GM20431 (cell line): ENCODE data around the gene RCN1.
"Not testable (repeated sequence)": the region's sequence is repeated elsewhere in the genome, so short reads cannot be mapped to it uniquely, and the experiment has no call there.

ENCODE experiments used
- in situ Hi-C: fragments of 300-500 bp; cut with MseI, MboI; formaldehyde crosslinking; loops from one replicate; pipeline ENCODE4 v1.15.0; 2020; ENCODE audit warnings: low sequenced_read_pairs; ENCODE audit not compliant: unreplicated experiment

RCN1 gene

DNA sequence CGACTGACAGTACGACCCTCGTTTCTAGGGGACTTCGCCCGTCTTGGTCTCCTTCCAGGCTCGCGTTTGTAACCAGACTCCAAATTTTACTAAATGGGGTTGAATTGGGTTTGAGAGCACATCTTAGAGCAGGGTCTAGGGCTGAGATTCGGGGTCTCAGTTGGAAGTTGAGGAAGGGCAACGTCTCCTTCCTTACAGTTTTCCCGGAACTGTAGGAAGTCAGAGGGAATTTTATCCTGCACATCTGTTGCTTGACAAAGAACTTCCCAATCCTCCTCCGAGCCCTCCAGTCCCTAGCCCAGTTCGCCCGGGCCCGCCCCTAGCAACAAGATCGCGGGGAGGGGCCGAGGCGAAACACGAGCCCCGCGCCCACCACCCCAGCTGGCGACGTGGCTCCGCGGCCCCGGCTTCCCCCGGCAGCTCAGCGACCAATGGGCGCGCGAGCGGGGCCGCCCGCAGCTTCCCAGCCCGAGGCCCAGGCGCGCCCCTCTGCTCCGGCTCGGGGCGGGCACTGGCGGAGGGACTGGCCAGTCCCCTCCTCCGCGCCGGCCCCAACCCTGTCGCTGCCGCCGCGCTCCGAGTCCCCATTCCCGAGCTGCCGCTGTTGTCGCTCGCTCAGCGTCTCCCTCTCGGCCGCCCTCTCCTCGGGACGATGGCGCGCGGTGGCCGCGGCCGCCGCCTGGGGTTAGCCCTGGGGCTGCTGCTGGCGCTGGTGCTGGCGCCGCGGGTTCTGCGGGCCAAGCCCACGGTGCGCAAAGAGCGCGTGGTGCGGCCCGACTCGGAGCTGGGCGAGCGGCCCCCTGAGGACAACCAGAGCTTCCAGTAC, at the start of gene RCN1:
Gene RCN1, plus strand, starts transcription at position 530 of the 826 bp plus-strand sequence. Its CDS starts 123 bp downstream, at position 653.
- in situ Hi-C loops = no loop called here

DNA sequence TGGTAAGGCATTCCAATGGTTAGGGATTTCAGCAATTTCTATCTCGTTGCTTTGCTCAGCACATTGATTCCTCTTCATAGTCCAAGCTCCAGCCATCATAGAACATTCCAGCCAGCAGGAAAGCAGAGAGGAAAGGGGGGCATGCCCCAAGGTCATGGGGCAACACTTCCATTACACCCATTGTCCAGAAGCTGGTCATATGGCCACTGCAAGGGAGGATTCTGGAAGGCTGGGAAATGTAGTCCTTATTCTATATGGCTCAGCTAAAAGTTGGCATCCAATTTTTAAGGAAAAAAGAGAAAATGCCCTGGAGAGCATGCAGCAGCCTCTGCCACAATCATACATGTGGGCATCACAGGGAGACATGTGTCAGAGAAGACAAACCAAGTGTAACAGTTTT, 47.1 kb upstream of the RCN1 start:
- in situ Hi-C loops = no loop called here

DNA sequence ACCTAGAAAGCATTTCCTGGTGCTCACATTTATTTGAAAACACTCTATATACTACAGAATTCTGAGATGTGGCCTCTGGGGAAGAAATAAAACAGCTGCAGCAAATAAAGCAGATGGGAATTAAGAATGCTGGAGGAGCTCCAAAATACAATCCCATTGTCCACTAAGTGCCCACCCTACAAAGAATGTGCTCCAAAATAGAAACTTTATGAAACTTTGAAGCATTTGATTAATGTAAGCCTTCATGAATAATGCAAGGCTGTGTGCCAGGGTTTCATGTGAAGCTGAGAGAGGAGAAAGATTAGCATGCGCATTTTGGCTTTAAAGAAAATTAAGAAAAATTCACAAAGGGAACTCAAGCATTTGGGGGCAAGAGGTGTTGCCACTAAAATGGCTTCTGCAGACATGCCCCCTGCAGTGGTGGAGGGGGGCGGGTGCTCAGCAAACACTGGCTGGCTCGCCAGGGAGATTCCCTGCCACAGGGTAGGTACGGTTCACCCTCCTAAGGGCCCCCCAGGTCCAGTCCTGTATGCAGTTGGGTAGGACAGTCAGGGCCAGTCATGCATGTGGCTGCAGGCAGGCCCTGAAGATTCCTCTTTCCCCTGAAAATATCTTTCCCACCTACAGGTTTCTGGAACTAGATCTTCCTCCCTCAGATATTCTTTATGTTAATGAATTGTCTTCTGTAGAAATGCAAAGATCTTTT, 46.6 kb upstream of the RCN1 start:
- in situ Hi-C loops = no loop called here

DNA sequence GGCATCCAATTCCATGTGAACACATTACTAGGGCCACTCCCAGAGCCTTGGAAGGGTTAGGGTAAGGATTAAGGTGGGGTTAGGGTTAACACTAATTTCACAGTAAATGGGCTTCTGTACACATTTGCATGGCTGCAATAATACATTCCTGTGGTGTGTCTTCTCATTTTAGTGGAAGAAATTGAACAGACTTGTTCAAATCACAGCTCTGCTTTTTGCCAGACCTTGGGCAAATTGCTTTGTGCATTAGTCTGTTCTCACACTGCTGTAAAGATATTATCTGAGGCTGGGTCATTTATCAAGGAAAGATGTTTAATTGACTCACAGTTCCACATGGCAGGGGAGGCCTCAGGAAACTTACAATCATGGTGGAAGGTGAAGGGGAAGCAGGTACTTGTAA, 45.4 kb upstream of the RCN1 start:
- in situ Hi-C loops = no loop called here

DNA sequence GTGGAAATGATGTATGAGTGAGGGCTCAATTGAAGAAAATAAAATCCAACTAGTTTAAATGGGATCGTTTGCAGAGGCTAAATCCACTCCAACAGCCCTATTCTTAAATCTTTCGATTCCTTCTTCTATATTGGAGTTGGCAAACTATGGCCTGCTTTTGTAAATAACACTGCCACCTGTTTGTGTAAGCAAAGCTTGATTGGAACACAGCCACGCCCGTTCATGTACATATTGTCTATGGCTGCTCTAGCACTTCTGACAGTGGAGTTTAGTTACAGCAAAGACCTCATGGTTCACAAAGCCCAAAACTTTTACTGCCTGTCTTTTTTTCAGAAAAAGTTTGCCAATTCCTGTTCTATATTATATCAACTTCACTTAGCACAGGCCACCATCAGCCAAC, 40.6 kb upstream of the RCN1 start:
- in situ Hi-C loops = loop anchor here (5.0 kb wide), 1 partner anchor 117 kb away; no protein-coding TSS in a partner anchor

DNA sequence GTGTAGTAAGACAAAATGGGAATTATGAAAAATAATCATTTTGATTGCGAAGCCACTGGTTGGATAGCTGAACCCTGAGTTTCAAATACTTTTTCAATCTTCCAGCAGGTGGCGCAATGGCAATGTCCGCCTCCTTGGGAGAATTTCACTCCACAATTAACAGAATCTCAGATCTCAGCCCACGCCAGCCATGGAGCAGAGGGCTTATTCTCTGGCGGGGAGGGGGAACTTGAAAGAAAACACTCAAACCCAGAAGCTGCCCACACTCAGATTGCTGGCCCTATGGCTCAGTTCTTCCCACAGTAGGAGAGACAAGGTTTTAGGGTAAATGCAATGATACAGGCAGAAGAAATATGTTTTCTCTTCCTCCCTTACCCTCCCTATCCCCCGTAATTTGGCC, 38.7 kb upstream of the RCN1 start:
- in situ Hi-C loops = loop anchor here (5.0 kb wide), 1 partner anchor 115 kb away; no protein-coding TSS in a partner anchor

DNA sequence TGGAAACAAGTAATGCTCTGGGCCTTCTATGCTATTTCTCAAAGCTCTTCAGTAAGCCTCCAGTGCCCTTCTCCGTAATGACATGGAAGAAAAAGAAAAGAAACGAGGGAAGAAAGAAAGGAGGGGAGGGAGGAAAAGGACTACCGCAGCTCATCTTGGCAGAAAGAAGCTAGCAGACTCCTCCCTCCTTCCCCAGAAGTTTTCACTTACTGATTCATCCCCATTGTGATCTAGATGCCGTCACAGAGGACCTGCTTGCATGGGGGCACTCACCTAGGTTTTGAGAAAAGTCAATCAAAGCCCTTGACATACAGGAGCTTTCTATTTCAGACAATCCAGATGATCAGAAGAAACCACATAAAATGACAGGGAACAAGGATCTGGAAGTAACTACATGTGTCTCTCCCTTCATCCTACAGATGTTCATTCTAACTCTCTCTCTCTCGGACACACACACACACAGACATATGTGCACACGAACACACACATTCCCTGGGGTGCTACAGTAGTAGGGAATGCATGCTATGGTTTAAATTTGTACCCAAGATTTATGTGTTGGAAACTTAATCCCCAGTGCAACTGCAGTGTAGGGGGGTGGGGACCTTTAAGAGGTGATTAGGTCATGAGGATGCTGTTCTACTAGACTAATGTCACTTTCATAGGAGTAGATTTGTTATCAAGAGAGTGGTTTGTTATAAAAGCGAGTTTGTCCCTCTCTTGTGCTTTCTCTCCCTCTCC, 37.6 kb upstream of the RCN1 start:
- in situ Hi-C loops = loop anchor here (5.0 kb wide), 1 partner anchor 114 kb away; no protein-coding TSS in a partner anchor

DNA sequence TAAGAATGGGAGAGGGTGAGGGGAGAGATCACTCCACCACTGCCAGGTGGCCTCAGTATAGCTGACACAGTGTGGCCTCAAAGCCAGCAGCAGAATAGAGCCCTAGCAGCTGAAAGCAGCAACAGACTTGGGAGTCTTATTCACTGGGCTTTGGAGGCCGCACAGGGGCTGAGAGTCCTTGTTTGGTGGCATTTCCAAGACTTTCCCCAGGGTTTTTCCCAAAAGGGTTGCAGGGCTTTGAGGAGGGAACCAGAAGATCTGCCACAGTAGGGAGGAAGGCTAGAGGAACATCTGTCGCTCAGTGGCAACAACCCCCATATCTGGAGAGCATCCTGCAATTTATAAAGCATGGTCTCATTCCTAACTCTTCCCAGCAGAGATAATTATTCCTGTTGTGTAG, 35.0 kb upstream of the RCN1 start:
- in situ Hi-C loops = no loop called here

DNA sequence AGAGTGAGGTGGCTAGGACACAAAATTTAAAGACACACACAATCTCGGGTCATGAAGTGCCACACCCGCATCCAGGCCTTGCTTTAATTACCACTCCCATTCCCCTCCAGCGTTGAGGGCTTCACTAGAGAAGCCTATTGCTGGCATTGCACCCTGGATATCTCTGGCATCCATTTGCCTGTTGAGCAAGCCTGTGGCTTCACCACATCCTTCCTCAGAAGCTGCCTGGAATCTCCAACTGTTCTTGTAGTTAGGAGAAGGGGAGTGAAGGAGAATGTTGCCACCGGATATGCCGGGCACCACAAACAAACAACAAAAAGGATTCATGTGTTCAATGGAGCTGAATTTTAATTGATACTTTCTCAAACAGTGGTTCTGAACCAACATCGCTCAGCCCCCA, 34.4 kb upstream of the RCN1 start:
- in situ Hi-C loops = no loop called here

DNA sequence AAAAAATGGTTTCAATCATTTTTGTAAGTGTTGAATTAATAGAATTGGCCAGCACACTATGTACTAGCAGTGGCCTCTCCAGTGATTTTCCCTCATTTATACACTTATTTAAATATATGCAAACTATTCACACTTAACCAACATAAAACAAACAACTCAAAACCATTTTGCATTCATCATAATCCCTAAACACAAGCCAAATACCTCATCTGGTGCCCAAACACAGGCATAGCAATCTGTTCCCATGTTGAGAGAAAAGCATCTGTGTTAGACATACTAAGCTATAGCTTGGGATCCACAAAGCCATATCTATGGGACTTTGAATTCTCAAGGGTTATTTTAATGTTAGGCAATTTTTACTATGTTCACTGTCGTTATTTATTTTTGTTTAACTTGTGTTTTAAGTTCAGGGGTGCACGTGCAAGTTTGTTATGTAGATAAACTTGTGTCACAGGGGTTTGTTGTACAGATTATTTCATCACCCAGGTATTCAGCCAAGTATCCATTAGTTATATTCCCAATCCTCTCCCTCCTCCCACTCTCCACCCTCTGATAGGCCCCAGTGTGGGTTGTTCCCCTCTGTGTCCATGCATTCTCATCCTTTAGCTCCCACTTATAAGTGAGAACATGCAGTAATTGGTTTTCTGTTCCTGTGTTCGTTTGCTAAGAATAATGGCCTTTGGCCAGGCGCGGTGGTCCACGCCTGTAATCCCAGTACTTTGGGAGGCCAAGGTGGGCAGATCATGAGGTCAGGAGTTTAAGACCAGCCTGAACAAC, 31.0 kb upstream of the RCN1 start:
- in situ Hi-C loops = no loop called here

DNA sequence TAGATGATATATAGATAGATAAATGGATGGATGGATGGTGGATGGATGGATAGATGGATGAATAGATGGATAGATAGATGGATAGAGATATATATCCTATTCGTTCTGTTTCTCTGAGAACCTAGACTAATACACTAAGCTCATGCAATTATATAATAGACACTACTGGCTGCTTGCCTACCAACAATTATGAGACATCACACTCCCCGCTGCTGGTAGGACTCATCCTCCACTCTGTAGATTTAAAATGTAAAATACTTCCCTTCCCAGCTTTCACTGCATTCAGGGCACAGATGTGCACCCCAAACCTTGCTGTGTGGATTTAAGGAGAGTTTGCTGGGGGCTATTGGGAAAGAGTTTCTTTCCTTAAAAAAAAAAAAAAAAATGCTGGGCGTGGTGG, 28.3 kb upstream of the RCN1 start:
- in situ Hi-C loops = no loop called here

DNA sequence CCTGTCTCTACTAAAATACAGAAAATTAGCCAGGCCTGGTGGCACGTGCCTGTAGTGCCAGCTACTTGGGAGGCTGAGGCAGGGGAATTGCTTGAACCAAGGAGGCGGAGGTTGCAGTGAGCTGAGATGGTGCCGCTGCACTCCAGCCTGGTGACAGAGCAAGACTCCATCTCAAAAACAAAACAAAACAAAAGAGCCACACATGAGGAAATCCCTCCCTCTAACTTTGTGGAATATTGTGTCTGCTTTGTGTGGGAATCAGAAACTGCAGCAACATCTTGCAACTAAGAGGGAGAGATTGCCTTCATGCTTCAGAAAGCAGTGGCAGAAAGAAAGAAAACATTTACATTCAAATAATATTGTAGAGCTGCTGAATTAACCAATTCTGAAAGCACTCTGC, 27.8 kb upstream of the RCN1 start:
- in situ Hi-C loops = not testable (repeated sequence)

DNA sequence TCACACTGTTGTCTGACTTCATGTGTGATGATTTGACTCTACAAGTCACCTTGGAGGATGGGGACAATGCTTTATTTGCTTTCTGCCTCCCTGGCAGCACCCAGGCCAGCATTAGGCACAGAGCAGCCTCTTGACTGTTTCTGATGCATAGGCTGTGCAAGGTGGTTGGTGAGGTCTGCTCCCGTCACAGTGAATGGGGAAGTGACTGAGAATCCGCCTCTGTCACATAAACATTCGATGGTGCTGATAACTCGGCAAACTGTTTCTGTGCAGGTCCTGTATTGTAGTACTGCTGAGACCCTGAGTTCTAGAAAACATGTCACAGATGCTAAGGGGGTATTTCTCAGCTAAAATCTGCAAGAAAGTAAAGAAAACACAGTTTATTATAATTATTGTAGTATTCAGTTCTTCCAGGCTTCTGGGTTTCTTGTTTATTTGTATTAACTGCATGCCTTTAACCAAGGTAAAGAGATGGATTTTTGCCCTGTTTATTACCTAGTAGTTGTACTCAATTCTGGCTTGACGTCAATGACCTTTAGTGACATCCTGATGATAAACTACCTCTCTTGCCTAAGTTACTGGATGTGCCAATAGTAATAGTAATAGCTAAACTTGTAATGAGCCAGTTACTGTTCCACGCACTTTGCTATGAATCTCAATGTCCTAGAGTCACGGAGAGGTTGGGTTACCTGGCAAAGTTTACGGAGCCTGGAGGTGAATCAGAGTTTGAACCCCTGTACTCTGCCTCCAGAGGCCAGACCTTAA, 24.8 kb upstream of the RCN1 start:
- in situ Hi-C loops = no loop called here

DNA sequence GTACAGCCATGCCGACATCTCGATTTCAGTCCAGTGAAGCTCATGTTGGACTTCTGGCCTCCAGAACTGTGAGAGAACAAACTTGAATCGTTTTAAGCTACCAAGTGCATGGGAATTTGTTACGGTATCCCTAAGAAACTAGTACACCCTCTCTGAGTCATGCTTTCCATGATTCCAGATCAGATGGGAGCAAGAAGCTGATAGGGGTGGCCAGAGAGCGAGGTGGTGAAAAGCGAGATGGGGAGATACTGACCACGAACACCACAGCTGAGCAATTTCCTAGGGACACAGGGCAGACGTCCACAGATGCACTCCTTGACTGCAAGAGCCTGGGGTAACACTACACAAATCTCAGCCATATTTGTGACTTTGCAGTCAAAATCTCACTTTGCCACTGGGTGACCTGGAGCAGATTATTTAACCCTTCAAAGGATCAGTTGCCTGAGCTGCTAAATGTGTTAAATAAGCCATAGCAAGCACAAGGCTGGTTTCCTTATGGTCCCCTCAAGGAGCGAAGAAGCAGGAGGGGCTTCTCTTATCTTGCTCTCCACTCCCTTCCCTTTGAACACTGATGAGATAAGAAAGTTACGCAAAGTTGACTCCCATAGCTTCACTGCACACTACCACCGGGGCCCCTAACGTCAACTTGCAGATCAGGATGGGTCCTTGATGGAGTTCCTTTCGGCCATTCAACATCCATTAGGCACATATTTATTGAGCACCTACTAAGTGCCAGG, 22.6 kb upstream of the RCN1 start:
- in situ Hi-C loops = no loop called here

DNA sequence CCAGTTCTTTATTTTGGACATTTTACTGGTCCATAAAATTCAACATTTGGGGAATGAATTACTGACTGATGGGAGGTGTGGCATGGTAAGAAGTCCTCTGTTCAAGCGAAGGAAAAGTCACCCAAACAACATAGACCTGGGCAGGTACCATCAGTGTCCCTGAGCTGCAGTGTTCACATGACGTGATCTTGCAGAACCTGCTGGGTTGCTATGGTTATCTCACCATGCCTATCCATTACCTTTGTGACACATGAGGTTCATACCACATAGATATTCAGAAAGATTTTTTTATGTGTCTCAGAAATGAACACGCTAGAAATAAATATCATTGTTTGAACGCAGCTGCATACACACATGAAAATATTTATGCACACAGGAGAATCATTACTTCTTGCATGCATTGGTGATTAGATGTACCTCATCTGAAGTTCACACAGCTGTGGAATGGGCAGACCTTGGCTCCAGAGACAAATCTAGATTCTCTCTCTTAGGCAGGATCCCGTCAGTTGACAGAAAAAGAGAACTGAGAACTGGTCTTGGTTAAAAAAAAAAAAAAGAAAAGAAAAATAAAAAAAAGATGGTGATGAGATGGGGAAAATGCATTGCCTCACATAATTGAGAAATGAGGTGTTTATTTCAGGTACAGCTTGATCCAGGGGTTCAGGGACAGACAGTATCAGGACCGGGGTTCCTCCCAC, 21.4 kb upstream of the RCN1 start:
- in situ Hi-C loops = no loop called here

DNA sequence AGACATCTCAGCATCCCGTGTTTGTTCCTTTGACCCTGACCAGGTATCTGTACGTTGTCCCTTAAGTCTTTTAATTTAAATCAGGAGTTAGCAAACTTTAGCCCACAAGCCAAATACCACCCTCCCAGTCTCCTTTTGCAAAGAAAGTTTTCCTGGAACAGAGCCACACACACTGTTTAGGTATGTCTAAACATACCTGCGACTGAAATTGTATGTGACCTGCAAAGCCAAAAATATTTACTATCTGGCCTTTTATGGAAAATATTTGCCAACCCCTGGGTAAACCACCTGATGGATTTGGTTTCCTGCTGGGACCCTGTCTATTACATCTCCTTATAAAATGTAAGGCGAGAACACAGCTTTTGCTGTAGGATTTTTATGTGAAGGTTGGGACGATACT, 20.2 kb upstream of the RCN1 start:
- in situ Hi-C loops = no loop called here

DNA sequence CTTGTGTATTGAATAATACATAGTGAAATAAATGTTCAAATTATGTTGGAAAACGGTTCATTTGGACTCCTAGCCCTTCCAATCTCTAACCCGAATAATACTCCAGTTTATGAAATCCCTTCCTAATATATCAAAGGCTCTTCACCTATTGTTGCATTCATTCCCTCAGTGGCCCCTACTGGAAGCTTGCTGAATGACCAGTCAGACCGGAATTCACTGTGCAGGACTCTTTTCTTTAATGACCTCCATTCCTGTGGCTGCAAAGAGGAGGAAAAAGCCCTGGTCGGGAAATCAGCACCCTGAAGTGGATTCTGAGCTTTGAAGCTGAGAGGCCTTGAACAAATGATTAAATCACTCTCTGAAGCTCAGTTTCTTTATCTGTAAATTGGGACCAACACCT, 19.1 kb upstream of the RCN1 start:
- in situ Hi-C loops = no loop called here
